ENCODE results near the gene TRAF7. TPM values are rescaled to one million over a fixed set of nuclear protein-coding genes. Genes with fewer than 3 reads are reported as not detected.
A peak's percentile ranks its signal among the peaks of the same experiment; 100 is the strongest.
"Not testable (repeated sequence)": the region's sequence is repeated elsewhere in the genome, so short reads cannot be mapped to it uniquely, and the experiment has no call there.

Gene TRAF7
- 10 to 100 TPM; 31.1 to 34.9 TPM for total RNA-seq
- long read RNA-seq, transcript TRAF7-201 (21 exons, 3,700 nt), result major isoform, 5 of 18 reads
- long read RNA-seq, partial matches to known transcripts, result 9 of 18 reads
- long read RNA-seq, other reads (novel, unspliced or antisense), result 4 of 18 reads

GRCh38 chr16:2155091-2155950 lies at the start of gene TRAF7:
Gene TRAF7, plus strand, starts transcription at chr16:2155782. Its CDS starts 8,139 bp downstream, at chr16:2163921.
- intact Hi-C loops (cut with DNase I), result loop anchor here in 1 of 2 donors (5.0 kb wide), 1 partner anchor 57 kb away; the partner anchor contains the start of genes BRICD5 and PGP
- ATAC-seq, result peak; percentile 92 to 93
- DNase-seq, result peak; percentile 99

DNA sequence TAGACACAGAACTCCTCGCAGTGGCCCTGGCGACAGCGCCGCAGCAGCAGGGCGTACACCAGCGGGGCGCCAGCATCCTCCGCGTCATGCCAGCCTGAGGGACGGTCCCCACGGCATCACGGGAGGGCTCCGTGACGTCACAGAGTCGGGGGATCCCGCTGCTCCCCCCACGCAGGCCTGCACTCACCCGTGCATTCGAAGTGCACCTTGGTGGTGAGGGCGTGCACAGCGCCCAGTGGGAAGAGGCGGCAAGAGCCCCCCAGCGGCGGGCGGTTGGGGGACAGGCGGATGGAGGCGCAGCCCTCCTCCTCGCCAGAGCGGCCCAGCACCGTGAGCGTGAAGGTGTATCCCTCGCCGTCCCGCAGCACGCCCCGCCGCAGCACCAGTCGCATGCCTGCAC lies 49.4 kb upstream of the TRAF7 start:
- not testable (repeated sequence) for DNase-seq, ATAC-seq
- intact Hi-C loops (cut with DNase I), result loop anchor here in 1 of 2 donors (10.0 kb wide), 1 partner anchor 51 kb away; no protein-coding TSS in a partner anchor

- not testable (repeated sequence) for DNase-seq
- peak in 1 of 2 donors; percentile 25 for ATAC-seq
- intact Hi-C loops (cut with DNase I), result loop anchor here in 1 of 2 donors (10.0 kb wide), 1 partner anchor 52 kb away; no protein-coding TSS in a partner anchor
These were observed 48.3 kb upstream of the TRAF7 start for GRCh38 chr16:2107121-2107790.

- not testable (repeated sequence) for DNase-seq
- peak in 1 of 2 donors; percentile 14 for ATAC-seq
- intact Hi-C loops (cut with DNase I), result loop anchor here in 1 of 2 donors (10.0 kb wide), 1 partner anchor 53 kb away; no protein-coding TSS in a partner anchor
These were observed 47.8 kb upstream of the TRAF7 start for GRCh38 chr16:2107791-2108125.

GRCh38 chr16:2108446-2109270 lies 46.9 kb upstream of the TRAF7 start:
- intact Hi-C loops (cut with DNase I), result loop anchor here in 1 of 2 donors (10.0 kb wide), 1 partner anchor 54 kb away; no protein-coding TSS in a partner anchor
- peak; percentile 17 for ATAC-seq
- not testable (repeated sequence) for DNase-seq

- not testable (repeated sequence) for DNase-seq, ATAC-seq
- intact Hi-C loops (cut with DNase I), result loop anchor here in 1 of 2 donors (10.0 kb wide), 1 partner anchor 54 kb away; no protein-coding TSS in a partner anchor
These were observed 46.4 kb upstream of the TRAF7 start for GRCh38 chr16:2109271-2109580.

- not testable (repeated sequence) for ATAC-seq, DNase-seq
- intact Hi-C loops (cut with DNase I), result loop anchor here in 1 of 2 donors (10.0 kb wide), 1 partner anchor 55 kb away; no protein-coding TSS in a partner anchor
These were observed 45.7 kb upstream of the TRAF7 start for GRCh38 chr16:2109872-2110271.

DNA sequence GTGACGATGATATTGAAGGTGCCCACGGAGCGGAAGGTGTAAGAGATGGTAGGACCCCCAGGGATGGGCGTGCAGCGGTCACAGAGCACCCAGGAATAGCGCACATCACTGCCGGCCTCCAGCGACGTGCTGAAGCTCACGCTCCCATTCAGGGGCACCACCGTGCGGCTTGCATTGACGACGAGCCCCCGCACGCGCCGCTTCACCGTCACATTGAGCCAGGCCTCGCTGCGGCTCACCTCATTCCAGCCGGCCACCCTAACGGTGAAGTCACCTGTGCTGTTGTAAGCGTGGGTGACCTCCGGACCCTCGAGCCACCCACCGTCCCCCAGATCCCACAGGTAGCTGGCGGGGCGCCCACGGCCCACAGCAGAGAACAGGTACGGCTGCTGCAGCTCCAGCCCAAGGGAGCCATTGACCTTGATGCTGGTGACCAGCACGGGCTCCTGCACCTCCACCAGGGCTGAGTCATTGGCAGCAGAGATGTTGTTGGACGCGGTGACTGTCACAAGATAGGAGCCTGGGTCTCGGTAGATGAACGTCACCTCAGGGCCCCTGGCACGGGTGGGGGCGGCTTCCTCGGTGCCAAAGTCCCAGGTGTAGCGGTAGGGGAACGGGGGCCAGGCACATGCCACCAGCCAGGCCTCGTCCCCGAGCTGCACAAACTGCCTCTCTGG lies 45.1 kb upstream of the TRAF7 start:
- peak in 1 of 2 donors; percentile 31 for ATAC-seq
- DNase-seq; intact Hi-C loops (cut with DNase I): not testable (repeated sequence)

DNA sequence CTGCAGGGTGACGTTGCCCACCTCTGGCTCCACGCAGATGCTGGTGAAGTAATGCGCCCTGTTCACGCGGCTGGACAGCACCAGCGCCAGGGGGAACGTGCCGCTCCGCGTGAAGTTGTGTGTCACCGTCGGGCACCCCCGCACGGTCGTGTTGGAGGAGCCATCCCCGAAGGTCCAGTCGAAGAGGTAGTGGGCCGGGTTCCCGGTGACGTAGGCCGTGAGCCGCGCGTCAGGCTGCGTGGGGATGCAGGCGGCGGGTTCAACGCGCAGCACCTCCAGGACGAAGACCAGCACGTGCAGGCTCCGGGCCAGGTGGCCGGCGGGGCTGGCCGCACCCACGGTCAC lies 44.6 kb upstream of the TRAF7 start:
- DNase-seq, result not testable (repeated sequence)

GRCh38 chr16:2111412-2112335 lies 43.9 kb upstream of the TRAF7 start:
- ATAC-seq; DNase-seq; intact Hi-C loops (cut with DNase I): not testable (repeated sequence)

More for the DNA sequence above, 44.6 kb upstream of the TRAF7 start:
- ATAC-seq, result peak in 1 of 2 donors; percentile 5
- intact Hi-C loops (cut with DNase I), result not testable (repeated sequence)

- ATAC-seq; DNase-seq; intact Hi-C loops (cut with DNase I): not testable (repeated sequence)
These were observed 43.0 kb upstream of the TRAF7 start for GRCh38 chr16:2112539-2113106.

DNA sequence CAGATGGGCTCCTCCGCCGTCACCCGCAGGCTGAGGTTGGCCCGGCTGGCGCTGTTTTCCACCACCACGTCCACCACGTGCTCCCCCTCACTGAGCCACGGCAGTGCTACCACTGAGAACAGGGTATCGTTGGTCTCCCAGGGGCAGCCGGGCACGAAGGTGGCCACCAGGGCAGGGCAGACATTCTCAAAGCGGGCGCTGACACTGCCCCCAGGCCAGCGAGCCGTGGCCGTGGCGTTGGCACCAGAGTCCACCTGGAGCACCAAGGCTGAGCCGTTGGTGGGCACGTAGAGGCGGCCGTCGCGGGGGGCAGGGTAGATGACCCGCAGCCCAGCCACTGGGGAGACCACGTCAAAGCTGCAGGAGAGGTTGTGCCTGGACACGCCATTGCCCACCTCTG lies 41.4 kb upstream of the TRAF7 start:
- intact Hi-C loops (cut with DNase I); ATAC-seq; DNase-seq: not testable (repeated sequence)

- DNase-seq; intact Hi-C loops (cut with DNase I); ATAC-seq: not testable (repeated sequence)
These were observed 40.5 kb upstream of the TRAF7 start for GRCh38 chr16:2114885-2115590.

DNA sequence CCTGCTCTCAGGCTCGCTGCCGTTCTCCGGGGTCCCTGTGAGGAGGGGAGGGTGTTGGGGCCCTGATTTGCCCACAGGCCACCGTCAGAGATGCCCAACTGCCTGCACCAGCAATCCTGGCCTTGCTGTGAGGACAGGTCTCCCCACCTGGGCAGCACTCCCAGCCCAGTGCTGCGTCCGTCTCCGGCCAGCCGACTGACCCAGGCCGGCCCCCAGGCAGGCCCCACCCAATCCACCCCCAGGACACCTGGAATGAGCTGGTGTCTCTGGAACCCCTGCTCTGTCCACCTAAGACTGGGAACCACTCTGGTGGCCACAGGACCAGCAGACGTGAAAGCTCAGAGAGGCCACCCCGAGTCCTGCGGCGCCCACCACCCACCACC lies 40.0 kb upstream of the TRAF7 start:
- ATAC-seq, result no peak
- DNase-seq, result no peak

GRCh38 chr16:2116428-2116827 lies 39.2 kb upstream of the TRAF7 start:
- DNase-seq; ATAC-seq; intact Hi-C loops (cut with DNase I): not testable (repeated sequence)

More for the DNA sequence above, 40.0 kb upstream of the TRAF7 start:
- intact Hi-C loops (cut with DNase I), result no loop called here

GRCh38 chr16:2117341-2117740 lies 38.2 kb upstream of the TRAF7 start:
- DNase-seq; intact Hi-C loops (cut with DNase I); ATAC-seq: not testable (repeated sequence)
